Measurements from ENCODE around the gene DNHD1. TPM values are rescaled to one million over a fixed set of nuclear protein-coding genes. Genes with fewer than 3 reads are reported as not detected.
"Not testable (repeated sequence)": the region's sequence is repeated elsewhere in the genome, so short reads cannot be mapped to it uniquely, and the experiment has no call there.

Gene DNHD1
- total RNA-seq, 1 donor from 2014 or later = 26.1 TPM

GRCh38 chr11:6476571-6476970, 20.5 kb upstream of the DNHD1 start:
- intact Hi-C loops (cut with micrococcal nuclease) = loop anchor here (10.0 kb wide), 1 partner anchor 1038 kb away; the partner anchor contains the start of gene PPFIBP2

- intact Hi-C loops (cut with micrococcal nuclease) = loop anchor here (2.0 to 10.0 kb wide), 4 partner anchors 38 to 444 kb away; partner anchors contain the start of genes CAVIN3, OR2D3 and ZNF215
Measured at GRCh38 chr11:6480299-6480914, 16.7 kb upstream of the DNHD1 start.

GRCh38 chr11:6481012-6481923, 15.8 kb upstream of the DNHD1 start, which contains the start of the genes ARFIP2 and TIMM10B:
ARFIP2 (minus strand) TSS chr11:6481331; CDS start chr11:6480421, 910 bp downstream.
TIMM10B (plus strand) TSS chr11:6481501; CDS start chr11:6481517, 16 bp downstream.
- intact Hi-C loops (cut with micrococcal nuclease) = loop anchor here (1.0 to 10.0 kb wide), 17 partner anchors 8 to 856 kb away; partner anchors contain the start of genes APBB1, CAVIN3, FHIP1B and ILK

- intact Hi-C loops (cut with micrococcal nuclease) = loop anchor here (1.0 to 10.0 kb wide), 18 partner anchors 9 to 857 kb away; partner anchors contain the start of genes APBB1, CAVIN3, FHIP1B and ILK
Measured at GRCh38 chr11:6481924-6482275, 15.2 kb upstream of the DNHD1 start.

- intact Hi-C loops (cut with micrococcal nuclease) = loop anchor here (2.0 to 10.0 kb wide), 2 partner anchors 22 to 442 kb away; partner anchors contain the start of genes OR2D3 and ZNF215
Measured at GRCh38 chr11:6482441-6482840, 14.6 kb upstream of the DNHD1 start.

GRCh38 chr11:6483015-6483414, 14.1 kb upstream of the DNHD1 start:
- intact Hi-C loops (cut with micrococcal nuclease) = loop anchor here (2.0 to 10.0 kb wide), 2 partner anchors 22 to 442 kb away; partner anchors contain the start of genes OR2D3 and ZNF215

GRCh38 chr11:6485661-6486060, 11.4 kb upstream of the DNHD1 start:
- intact Hi-C loops (cut with micrococcal nuclease) = loop anchor here (10.0 kb wide), 1 partner anchor 439 kb away; the partner anchor contains the start of genes OR2D3 and ZNF215

- intact Hi-C loops (cut with micrococcal nuclease) = loop anchor here (10.0 kb wide), 1 partner anchor 439 kb away; the partner anchor contains the start of genes OR2D3 and ZNF215
Measured at GRCh38 chr11:6486256-6486655, 10.8 kb upstream of the DNHD1 start.

GRCh38 chr11:6486938-6487337, 10.1 kb upstream of the DNHD1 start:
- intact Hi-C loops (cut with micrococcal nuclease) = loop anchor here (10.0 kb wide), 1 partner anchor 438 kb away; the partner anchor contains the start of genes OR2D3 and ZNF215

GRCh38 chr11:6488342-6488741, 8.7 kb upstream of the DNHD1 start:
- intact Hi-C loops (cut with micrococcal nuclease) = loop anchor here (10.0 kb wide), 1 partner anchor 436 kb away; the partner anchor contains the start of genes OR2D3 and ZNF215

GRCh38 chr11:6488821-6489220, 8.3 kb upstream of the DNHD1 start:
- intact Hi-C loops (cut with micrococcal nuclease) = loop anchor here (10.0 kb wide), 1 partner anchor 436 kb away; the partner anchor contains the start of genes OR2D3 and ZNF215

- intact Hi-C loops (cut with micrococcal nuclease) = loop anchor here (10.0 kb wide), 1 partner anchor 435 kb away; the partner anchor contains the start of genes OR2D3 and ZNF215
Measured at GRCh38 chr11:6489306-6489705, 7.8 kb upstream of the DNHD1 start.

- intact Hi-C loops (cut with micrococcal nuclease) = no loop called here
Measured at GRCh38 chr11:6498121-6498520, 1.0 kb downstream of the DNHD1 start.

GRCh38 chr11:6498544-6498943, 1.5 kb downstream of the DNHD1 start:
- intact Hi-C loops (cut with micrococcal nuclease) = no loop called here

- intact Hi-C loops (cut with micrococcal nuclease) = no loop called here
Measured at GRCh38 chr11:6502382-6502781, 5.3 kb downstream of the DNHD1 start.

GRCh38 chr11:6504166-6504565, 7.1 kb downstream of the DNHD1 start:
- intact Hi-C loops (cut with micrococcal nuclease) = loop anchor here (2.0 kb wide), 1 partner anchor 21 kb away; no protein-coding TSS in a partner anchor

- intact Hi-C loops (cut with micrococcal nuclease) = loop anchor here (1.0 to 2.0 kb wide), 3 partner anchors 23 to 126 kb away; no protein-coding TSS in a partner anchor
Measured at GRCh38 chr11:6505577-6506240, 8.6 kb downstream of the DNHD1 start.

GRCh38 chr11:6516865-6517264, 19.8 kb downstream of the DNHD1 start:
- intact Hi-C loops (cut with micrococcal nuclease) = no loop called here

- intact Hi-C loops (cut with micrococcal nuclease) = no loop called here
Measured at GRCh38 chr11:6520265-6520664, 23.2 kb downstream of the DNHD1 start.

- intact Hi-C loops (cut with micrococcal nuclease) = not testable (repeated sequence)
Measured at GRCh38 chr11:6521946-6522345, 24.9 kb downstream of the DNHD1 start.
